ENCODE results near the gene PNKD.
A peak's percentile ranks its signal among the peaks of the same experiment; 100 is the strongest.

The PNKD gene

DNA sequence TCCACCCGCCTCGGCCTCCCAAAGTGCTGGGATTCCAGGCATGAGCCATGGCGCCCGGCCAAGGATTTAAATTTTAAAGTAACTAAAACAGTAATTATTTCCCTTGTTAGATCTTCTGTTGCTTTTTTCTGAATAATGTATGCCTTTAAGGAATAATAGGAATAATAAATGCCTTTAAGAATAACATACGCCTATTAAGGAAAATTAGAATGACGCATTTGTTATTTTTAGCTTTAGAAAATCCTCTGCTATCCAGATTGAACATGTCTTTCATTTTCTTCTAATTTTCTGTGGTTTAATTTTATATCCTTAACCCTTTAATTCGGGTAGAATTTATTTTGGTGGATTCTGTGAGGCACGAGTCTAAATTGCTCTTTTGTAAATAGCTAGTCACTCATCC, 45.1 kb downstream of the PNKD start:
- H3K27ac ChIP-seq: no peak overlapping the region
- TF ChIP-seq, protein P1, sequence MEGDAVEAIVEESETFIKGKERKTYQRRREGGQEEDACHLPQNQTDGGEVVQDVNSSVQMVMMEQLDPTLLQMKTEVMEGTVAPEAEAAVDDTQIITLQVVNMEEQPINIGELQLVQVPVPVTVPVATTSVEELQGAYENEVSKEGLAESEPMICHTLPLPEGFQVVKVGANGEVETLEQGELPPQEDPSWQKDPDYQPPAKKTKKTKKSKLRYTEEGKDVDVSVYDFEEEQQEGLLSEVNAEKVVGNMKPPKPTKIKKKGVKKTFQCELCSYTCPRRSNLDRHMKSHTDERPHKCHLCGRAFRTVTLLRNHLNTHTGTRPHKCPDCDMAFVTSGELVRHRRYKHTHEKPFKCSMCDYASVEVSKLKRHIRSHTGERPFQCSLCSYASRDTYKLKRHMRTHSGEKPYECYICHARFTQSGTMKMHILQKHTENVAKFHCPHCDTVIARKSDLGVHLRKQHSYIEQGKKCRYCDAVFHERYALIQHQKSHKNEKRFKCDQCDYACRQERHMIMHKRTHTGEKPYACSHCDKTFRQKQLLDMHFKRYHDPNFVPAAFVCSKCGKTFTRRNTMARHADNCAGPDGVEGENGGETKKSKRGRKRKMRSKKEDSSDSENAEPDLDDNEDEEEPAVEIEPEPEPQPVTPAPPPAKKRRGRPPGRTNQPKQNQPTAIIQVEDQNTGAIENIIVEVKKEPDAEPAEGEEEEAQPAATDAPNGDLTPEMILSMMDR (IDR thresholded peaks at IDR 0.05): no peak
- TF ChIP-seq ZFX (IDR thresholded peaks at IDR 0.05; ENCODE audit: borderline replicate concordance): no peak

DNA sequence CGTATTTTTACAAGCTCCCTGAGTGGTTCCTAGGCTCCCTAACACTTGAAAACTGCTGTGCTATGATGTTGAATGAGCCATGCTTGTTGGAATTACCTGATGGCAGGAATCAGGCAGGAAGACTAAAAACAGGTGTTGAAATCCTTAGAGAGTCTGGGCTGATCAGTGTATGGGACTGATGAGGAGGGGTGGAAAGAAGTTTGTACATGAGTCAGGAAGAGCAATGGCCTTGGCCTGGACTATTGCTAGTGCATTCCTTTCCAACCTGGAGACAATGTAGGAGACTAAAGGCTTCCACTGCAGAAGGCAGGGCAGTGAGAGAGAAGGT, 46.9 kb downstream of the PNKD start:
- TF ChIP-seq, protein P1 (IDR thresholded peaks at IDR 0.05): no peak
- no peak for TF ChIP-seq ZFX (IDR thresholded peaks at IDR 0.05; ENCODE audit: borderline replicate concordance)
- H3K27ac ChIP-seq: no peak overlapping the region

DNA sequence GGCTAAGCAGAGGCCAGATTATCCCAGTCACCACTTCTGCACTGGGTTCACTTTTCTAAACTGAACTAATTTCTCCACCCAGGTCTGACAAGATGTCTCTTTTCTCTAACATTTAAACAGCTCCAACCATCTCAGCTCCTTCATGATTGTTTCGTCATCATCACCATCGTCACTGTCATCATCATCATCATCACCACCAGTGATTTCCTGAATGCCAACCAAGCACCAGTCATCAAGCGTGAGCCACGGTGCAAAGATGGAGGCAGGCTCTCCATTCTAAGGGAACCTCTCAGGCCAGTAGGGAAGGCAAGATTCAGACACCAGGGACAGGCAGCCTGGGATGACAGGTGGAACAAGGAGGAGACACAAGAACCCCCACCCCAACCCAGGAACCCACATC, 47.5 kb downstream of the PNKD start:
- TF ChIP-seq, protein P1 (IDR thresholded peaks at IDR 0.05): no peak
- TF ChIP-seq ZFX (IDR thresholded peaks at IDR 0.05; ENCODE audit: borderline replicate concordance): no peak
- no peak overlapping the region for H3K27ac ChIP-seq

DNA sequence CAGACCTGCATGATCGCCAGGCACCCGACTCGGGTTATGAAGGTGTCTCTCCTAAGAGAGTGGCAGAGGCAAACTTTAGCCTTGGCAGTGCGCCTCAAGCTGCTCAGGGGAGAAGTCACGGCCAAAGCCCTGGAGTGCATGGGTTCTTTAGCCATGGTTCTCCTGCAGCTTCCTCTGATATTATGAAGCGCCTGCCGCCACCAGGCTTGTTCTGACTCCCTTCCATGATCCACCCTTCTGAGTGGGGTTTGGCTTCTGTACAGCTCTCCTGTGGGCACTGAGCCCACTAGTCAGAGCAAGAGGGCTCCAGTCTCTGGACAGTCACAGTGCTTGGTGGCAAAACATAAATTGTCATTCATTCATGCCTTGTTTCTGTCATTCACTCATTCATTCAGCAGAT, 47.9 kb downstream of the PNKD start:
- H3K27ac ChIP-seq: no peak overlapping the region
- TF ChIP-seq, protein P1 (IDR thresholded peaks at IDR 0.05): no peak
- TF ChIP-seq ZFX (IDR thresholded peaks at IDR 0.05; ENCODE audit: borderline replicate concordance): no peak

DNA sequence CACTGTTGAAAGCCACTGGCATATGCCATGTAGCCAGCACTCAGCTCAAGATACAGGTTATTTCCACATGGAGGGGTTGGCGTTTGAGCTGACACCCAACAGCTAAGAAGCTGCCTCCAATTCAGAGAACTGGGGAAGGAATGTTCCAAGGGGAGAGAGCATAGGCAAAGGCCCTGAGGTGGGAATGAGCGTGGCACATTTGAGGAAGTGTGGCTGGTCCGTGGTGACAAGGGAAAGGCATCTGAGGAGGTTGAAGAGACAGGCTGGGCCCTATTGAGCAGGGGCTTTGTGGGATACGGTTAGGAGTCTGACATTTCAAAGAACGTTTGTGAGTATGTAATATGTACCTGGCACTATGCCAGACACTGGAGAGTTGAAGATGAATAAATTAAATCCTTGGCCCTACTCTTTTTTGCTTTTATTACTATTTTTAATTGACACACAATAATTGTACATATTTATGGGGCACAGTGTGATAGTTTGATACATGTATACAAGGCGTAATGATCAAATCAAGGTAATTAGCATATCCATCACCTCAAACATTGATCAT, 49.6 kb downstream of the PNKD start:
- no peak for TF ChIP-seq ZFX (IDR thresholded peaks at IDR 0.05; ENCODE audit: borderline replicate concordance)
- TF ChIP-seq, protein P1 (IDR thresholded peaks at IDR 0.05): no peak
- no peak overlapping the region for H3K27ac ChIP-seq

DNA sequence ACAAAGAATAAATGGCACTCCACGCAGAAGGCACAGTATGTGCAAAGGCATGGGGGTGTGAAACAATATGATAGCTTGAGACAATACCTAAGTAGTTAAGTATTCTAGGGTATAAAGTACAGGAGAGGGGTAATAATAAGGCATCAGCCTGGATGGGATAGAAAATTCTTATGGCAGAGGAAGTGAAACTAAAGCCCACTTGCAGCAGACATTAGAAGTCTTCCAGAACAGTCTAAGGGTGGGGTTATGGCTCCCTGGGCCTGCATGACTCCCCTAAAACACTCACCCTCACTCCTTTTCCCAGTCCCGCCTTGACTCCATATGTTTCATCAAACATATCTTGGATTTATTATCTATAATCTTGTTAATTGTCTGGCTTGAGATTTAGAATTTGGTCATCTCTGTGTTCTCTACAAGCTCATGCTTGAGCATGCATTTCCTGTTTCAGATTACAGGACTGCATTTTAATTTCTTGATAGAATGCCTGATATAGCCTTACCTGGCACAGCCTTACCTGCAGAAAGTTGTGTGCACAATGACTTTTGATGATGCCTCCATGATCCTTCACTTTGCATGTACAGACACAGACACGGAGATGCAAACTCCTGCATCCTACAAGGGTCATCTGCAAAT, 50.5 kb downstream of the PNKD start:
- H3K27ac ChIP-seq: 0 out of 2 replicates have a peak overlapping the region, but pooled peaks have one; percentile 26
- TF ChIP-seq ZFX (IDR thresholded peaks at IDR 0.05; ENCODE audit: borderline replicate concordance): no peak
- TF ChIP-seq, protein P1 (IDR thresholded peaks at IDR 0.05): no peak

DNA sequence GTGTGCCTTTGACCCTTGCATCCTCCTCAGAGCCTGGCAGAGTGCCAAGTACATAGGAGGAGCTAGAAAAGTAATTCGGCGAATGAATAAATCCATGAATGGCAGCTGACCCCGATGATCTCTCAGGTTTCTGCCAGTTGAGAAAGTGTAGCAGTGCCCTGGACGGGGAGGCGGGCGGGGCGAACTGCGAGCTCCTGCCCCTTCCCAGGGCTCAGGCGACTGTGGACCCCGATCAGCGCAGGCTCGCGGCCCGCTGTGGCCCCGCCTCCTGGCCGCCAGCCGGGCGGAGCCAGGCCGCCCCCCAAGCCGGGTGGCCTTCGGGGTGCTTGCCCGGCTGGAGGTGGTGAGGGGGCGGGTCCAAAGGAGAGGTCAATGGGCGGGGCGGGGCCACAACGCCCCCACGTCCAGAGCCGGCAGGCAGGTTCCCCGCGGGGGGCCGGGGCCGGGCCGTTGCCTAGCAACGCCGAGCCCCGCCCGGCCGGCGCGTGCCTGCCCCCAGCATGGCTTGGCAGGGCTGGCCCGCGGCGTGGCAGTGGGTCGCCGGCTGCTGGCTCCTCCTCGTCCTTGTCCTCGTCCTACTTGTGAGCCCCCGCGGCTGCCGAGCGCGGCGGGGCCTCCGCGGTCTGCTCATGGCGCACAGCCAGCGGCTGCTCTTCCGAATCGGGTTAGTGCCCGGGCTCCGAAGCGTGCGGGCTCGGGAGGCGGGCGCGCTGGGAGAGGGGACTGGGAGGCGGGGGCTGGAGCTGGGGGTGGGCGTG, 52.6 kb downstream of the PNKD start:
- TF ChIP-seq ZFX (IDR thresholded peaks at IDR 0.05; ENCODE audit: borderline replicate concordance): no peak
- TF ChIP-seq, protein P1 (IDR thresholded peaks at IDR 0.05): no peak
- peak overlapping the region; percentile 91 for H3K27ac ChIP-seq

Measured in 22Rv1 (cell line).